HG02798 (cell line): ENCODE measurements around the gene LRCH3.
A peak's percentile ranks its signal among the peaks of the same experiment; 100 is the strongest.

Source experiments
- ATAC-seq: cut with Tn5 transposase; IDR thresholded peaks from one replicate; pipeline ENCODE4 v1.9.1; 2021; ENCODE audit warnings: mild to moderate bottlenecking; ENCODE audit not compliant: unreplicated experiment, poor library complexity

LRCH3 gene

GRCh38 chr3:197791892-197792647 lies 1.0 kb downstream of the LRCH3 start:
- ATAC-seq: peak; percentile 28

GRCh38 chr3:197793247-197793646 lies 2.2 kb downstream of the LRCH3 start:
- ATAC-seq: no peak

GRCh38 chr3:197794115-197794514 lies 3.1 kb downstream of the LRCH3 start:
- ATAC-seq: no peak

DNA sequence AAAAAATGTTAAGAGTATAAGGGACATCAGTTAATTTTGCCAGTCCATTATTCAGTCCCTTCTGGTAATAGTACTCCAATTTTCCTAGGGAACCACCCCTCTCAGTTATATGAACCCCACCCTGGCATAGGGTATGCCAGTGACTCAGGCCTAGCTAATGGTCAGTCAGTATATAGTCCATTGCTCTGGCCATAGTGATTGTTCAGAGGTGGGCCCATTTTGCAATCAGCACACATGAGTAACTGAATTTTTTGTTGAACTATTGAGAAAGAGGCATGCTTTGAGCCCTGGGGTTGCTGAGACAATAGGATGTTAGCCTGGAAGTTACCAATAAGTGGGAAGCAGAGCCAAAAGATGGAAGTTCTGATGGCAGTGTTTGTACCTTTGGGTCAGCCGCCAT lies 4.1 kb downstream of the LRCH3 start:
- ATAC-seq: no peak

GRCh38 chr3:197796087-197796486 lies 5.0 kb downstream of the LRCH3 start:
- no peak for ATAC-seq

DNA sequence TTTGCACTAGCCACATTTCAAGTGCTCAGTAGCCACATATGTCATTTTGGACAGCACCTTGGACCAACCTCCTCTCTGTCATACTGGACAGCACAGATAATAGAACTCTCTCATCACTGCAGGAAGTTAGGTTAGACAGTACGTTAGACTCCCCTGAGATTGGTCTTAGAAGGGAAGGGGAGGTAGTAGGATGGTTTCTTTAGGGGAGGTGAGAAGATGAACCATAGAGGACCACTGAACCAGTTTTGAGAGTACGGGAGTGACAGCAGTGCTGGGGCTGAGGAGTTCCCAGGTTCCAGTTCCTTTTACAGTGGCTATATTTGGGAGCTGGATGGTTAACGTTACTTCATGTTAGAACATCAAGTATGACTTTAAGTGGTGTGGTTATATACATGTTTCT lies 7.8 kb downstream of the LRCH3 start:
- peak; percentile 48 for ATAC-seq

- ATAC-seq: no peak
Observed at GRCh38 chr3:197800379-197800778, 9.3 kb downstream of the LRCH3 start.

DNA sequence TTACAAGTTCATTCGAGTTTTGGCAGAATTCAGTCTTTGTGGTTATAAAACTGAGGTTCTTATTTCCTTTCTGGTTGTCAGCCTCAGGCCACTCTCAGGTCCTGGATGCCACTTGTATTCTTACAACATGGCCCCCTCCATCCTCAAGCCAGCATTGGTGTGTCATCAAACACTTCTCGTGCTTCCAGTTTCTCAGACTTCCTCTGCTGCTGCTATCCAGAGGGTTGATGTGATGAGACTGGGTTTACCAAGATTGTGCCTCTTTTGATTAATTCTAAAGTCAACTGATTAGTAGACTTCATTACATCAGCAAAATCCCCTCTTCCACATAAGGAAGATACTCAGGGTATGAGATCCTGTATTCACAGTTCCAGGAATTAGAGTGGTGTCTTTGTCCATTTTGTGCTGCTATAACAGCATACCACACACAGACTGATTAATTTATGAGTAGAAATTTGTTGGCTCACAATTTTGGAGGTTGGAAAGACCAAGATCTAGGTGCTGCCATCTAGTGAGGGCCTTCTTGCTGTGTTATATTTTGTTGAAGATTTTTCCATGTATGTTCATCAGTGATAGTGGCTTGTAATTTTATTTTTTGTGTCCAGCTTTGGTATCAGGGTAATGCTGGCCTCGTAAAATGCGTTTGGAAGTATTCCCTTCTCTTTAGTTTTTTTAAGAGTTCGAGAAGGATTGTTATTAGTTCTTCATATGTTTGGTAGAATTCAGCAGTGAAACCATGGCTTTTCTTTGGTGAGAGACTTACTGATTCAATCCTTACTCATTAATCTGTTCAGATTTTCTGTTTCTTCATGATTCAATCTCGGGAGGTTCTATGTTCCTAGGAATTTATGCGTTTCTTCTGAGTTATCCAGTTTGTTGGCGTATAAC lies 11.1 kb downstream of the LRCH3 start:
- peak; percentile 47 for ATAC-seq

GRCh38 chr3:197802779-197803459 lies 11.9 kb downstream of the LRCH3 start:
- no peak for ATAC-seq

DNA sequence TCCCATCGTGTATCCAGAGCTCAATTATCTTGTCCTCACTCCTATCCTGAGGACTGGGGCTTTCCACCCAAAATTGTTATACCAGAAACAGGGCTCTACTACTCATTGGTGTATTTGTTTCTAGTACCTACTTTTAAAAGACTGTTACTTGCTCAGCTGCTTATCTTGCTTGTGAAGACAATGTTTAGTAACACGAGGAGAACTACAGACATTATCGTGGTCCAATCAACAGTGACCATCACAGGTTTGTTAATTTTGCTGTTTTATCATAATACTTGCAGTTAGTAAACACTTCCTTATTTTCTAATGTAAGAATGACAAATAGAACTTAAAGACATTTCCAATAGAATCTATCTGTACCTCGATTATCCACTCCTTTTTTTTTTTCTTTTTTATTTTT lies 13.5 kb downstream of the LRCH3 start:
- no peak for ATAC-seq

DNA sequence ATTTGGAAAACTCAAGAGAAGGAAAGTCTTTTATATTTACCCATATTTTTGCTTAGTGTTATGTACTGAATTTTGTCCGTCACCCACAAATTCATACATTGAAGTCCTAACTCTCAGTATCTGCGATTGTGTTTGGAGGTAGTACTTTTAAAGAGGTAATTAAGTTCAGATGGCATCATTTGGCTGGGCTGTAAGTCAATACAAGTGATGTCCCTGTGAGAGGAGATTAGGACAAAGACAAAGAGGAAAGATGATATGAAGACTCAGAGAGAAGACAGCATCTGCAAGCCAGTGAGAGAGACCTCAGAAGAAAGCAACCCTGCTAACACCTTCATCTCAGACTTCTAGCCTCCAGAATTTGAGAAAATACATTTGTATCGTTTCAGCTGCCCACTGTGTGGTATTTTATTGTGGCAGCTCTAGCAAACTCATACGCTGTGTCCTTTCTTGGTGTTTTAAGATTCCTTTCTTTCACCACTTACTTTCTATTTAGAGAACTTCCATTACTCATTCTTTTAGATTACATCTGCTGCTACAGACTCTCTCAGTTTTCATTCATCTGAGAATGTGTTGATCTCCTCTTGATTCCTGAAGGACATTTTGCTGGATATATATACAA lies 17.0 kb downstream of the LRCH3 start:
- ATAC-seq: no peak

DNA sequence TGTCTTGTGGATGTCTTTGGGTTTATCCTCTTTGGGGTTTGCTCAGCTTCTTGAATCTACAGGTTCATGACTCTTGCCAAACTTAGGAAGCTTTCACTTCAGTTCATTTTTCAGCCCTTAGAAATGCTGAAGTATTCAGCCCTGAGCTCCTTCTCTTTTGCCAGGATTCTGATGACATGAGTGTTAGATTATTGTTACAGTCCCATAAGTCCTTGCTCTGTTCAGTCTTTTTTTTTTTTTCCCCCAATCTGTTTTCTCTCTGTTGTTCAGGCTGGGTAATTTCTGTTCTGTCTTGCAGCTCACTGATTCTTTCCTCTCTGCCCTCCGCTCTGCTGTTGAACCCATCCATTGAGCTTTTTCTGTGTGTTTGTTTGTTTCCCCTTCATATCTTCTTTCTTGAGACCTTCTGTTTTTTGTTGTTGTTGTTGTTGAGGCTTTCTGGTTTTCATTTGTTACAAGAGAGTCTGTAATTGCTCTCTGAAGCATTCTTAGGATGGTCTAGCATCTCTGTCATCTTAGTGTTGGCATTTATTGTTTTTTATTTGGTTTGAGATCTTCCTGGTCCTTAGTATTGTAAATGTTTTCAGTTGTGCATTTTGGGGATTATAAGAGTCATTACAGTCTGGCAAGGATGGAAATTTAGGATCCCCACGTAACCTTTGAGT lies 18.4 kb downstream of the LRCH3 start:
- ATAC-seq: no peak

DNA sequence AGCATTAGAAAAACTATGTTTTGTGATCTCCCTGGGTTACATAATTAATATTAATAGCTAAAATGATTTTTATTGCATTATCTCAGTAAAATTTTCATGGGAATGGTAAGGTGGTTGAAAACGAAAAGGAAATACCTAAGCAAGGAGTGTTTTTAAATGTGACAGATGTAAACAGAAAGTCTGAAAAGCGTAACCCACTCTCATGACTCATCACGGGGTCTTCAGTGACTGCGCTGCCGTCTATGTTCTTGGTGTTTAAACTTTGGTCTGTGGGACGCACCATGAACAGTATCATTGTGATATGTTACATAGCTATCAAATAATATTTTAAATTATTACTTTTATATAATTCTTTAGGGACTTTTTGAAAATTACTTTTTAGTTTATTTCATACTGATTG lies 19.8 kb downstream of the LRCH3 start:
- no peak for ATAC-seq

DNA sequence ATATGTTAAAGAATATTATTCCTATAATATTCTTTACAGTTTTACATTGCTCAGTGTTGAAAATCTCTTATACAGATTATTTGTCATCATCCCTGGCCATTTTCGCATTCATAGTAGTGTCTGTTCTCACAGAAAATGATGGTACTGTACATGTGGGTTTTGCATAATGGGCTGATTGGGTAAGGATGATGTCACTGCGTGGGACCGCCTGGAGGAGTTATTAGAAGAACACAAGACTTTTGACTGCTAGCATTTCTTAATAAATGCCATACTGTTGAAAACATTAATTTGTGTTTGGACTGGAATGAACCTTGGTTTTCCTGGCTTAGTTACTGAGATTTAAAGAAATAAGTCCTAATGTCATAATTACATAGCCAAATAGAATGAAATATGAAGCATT lies 20.3 kb downstream of the LRCH3 start:
- ATAC-seq: no peak

- ATAC-seq: no peak
Observed at GRCh38 chr3:197814372-197814771, 23.3 kb downstream of the LRCH3 start.

GRCh38 chr3:197820550-197821335 lies 29.7 kb downstream of the LRCH3 start:
- ATAC-seq: no peak

- ATAC-seq: no peak
Observed at GRCh38 chr3:197829397-197830045, 38.5 kb downstream of the LRCH3 start.

DNA sequence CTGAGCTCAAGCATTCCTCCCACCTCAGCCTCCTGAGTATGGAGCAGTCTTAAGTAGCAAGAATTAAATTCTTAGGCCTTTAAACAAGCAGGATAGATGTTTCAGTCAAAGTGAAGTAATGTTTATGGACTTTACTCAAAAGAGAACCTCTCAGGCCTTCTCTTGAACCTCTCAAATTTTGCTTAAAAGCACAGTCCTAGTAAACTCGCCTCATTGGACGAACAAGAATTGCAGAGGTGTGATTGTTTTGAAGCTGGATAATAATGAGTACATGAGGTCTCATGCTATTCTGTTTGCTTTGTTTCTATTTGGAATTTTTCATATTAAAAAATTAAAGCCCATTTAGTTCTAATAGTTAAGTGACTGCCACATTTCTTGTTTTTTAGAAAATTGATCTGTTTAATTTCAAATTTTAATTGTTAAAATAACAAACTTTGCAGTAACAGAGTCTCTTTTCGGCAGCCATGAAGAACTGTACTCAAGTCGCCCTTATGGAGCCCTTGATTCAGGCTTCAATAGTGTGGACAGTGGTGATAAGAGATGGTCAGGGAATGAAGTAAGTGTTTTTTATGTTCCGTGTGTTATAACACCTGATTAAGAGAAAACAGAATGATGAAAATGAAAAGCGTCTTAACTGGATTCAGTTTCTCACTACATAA lies 39.4 kb downstream of the LRCH3 start:
- ATAC-seq: no peak
